WI38 (cell line): ENCODE data around the gene FUOM.
"Not testable (repeated sequence)": the region's sequence is repeated elsewhere in the genome, so short reads cannot be mapped to it uniquely, and the experiment has no call there.

Source experiments
- H3K4me3 ChIP-seq: 2 replicates; pipeline ENCODE4 v1.5.1; 2011; ENCODE audit warnings: low read depth, mild to moderate bottlenecking, control low read depth, low read length
- TF ChIP-seq, protein P1 (sequence below): IDR thresholded peaks from 2 replicates; pipeline ENCODE4 v1.5.1; 2012; ENCODE audit warnings: low read depth, mild to moderate bottlenecking, control low read depth, low read length

FUOM gene

DNA sequence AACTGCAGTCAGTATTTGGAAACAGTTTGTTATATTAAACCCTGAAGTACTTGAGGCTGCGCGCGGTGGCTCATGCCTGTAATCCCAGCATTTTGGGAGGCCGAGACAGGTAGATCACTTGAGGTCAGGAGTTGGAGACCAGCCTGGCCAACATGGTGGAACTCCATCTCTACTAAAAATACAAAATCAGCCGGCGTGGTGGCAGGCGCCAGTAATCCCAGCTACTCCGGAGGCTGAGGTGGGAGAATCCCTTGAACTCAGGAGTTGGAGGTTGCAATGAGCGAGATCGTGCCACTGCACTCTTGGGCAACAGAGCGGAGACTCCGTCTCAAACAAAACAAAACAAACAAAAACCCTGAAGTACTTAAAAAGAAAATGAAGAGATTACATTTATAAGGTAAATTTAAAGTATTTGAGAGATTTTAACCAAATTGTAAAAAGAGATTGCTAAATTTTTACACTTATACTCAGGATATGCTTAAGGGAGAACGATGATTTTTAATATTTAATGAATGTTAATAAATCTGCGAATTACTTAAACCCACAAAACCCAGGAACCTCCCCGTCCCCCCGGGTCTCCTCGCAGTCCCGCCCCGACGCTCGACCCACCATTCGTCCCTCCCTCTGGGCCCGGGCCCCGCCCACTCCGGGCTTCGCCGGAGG lies 35.7 kb upstream of the FUOM start:
- TF ChIP-seq, protein P1, sequence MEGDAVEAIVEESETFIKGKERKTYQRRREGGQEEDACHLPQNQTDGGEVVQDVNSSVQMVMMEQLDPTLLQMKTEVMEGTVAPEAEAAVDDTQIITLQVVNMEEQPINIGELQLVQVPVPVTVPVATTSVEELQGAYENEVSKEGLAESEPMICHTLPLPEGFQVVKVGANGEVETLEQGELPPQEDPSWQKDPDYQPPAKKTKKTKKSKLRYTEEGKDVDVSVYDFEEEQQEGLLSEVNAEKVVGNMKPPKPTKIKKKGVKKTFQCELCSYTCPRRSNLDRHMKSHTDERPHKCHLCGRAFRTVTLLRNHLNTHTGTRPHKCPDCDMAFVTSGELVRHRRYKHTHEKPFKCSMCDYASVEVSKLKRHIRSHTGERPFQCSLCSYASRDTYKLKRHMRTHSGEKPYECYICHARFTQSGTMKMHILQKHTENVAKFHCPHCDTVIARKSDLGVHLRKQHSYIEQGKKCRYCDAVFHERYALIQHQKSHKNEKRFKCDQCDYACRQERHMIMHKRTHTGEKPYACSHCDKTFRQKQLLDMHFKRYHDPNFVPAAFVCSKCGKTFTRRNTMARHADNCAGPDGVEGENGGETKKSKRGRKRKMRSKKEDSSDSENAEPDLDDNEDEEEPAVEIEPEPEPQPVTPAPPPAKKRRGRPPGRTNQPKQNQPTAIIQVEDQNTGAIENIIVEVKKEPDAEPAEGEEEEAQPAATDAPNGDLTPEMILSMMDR, result no peak
- peak overlapping the region; percentile 95 for H3K4me3 ChIP-seq

DNA sequence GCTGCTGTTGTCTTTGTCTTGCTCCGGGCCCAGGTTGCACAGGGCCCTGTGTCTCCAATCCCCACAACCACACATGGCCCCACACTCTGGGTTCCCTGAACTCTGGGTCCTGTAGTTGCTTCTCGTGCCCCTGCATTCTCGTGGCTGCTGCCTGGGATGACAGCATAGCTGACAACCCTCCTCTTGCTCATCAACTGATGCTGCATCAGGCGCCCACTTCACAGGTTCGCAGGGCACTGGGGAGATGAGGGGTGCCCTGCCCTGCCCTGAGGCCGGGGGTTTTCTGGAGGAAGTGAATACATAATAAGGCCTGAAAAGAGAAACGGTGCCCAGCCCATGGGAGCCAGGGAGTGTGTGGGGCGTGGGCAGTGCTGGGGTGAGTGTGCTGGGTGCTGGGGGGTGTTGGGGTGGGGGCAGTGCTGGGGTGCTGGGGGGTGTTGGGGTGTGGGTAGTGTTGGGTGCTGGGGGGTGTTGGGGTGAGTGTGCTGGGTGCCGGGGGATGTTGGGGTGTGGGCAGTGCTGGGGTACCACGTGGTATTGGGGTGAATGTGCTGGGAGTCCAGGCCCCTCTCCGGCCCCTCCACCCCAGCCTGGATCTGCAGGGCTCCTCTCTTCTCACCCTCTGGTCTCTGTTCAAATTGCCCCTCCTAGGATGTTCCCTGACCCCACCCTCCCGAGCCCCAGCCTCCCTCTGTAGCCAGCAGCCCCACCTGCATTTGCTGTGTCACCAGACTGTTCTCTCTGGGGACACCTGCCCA lies 34.1 kb upstream of the FUOM start:
- TF ChIP-seq, protein P1, result no peak
- no peak overlapping the region for H3K4me3 ChIP-seq

DNA sequence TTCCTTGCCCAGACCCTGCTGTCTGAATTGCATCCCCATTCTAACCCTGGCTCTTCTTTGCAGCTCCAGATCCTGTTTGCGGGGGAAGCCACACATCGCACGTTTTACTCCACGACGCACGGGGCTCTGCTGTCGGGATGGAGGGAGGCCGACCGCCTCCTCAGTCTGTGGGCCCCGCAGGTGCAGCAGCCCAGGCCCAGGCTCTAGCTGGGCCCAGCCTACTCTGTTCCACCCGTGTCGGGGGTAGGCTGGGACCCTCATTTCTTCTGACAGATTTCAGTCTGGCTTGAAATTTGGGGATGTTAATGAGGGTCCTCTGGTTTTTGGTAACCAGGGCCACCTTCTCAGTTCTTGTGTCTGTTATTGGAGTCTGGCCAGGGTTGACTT lies 33.4 kb upstream of the FUOM start:
- TF ChIP-seq, protein P1, result no peak
- no peak overlapping the region for H3K4me3 ChIP-seq

DNA sequence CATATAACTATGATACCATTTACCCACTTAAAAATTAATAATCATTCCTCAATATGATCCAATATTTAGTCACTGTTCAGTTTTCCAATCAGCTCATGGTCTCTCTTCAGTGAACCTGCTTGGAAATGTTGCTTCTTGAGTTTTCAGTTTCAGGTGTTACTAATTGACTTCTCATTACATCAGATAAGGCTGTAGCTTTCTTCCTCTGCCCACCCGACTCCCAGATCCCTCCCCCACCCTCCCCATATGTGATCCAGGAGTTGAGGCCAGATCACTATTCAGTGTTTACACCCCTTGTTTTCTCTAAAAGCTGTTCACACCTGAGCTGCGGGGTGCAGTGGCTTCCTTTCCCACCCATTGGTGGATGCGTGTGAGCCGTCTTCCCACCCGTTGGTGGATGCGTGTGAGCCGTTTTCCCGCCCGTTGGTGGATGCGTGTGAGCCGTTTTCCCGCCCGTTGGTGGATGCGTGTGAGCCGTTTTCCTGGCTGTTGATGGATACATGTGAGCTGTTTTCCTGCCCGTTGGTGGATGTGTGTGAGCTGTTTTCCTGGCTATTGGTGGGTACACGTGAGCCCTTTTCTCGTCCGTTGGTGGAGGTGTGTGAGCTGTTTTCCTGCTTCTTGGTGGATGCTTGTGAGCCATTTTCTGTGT lies 32.9 kb upstream of the FUOM start:
- TF ChIP-seq, protein P1, result no peak
- H3K4me3 ChIP-seq, result no peak overlapping the region

DNA sequence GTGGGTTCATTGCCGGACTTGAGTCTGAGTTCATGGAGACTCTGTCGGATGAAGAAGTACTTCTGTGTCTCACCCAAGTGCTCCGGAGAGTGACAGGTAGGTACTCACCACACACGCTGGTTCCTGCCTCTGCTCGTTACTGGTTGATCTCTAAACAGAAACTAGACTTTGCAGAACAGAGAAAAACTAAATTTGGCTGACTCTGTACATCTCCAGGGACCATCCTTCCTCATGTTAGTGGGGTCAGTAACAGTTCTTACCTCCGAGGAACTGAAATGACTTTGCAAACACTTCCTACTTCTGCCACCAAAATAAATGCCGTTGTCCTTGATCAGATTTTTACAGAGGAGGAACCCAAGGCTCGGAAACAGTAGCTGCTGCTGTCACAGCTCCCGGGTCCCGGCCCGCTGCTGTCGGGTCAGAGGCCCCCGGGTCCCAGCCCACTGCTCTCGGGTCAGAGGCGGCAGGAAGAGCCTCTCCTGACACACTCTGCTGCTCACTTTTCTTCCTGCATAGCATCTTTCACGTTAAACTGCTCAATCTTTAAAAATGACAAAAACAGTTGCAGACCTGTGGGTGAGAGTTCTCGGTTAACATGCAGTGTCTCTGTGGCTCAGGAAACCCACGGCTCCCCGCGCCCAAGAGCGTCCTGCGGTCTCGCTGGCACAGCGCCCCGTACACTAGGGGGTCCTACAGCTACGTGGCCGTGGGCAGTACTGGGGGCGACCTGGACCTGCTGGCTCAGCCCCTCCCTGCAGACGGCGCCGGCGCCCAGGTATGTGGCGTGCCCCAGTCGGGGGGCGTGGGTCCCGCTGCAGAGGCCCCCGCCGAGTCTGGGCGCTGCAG lies 31.4 kb upstream of the FUOM start:
- H3K4me3 ChIP-seq, result no peak overlapping the region
- TF ChIP-seq, protein P1, result no peak

DNA sequence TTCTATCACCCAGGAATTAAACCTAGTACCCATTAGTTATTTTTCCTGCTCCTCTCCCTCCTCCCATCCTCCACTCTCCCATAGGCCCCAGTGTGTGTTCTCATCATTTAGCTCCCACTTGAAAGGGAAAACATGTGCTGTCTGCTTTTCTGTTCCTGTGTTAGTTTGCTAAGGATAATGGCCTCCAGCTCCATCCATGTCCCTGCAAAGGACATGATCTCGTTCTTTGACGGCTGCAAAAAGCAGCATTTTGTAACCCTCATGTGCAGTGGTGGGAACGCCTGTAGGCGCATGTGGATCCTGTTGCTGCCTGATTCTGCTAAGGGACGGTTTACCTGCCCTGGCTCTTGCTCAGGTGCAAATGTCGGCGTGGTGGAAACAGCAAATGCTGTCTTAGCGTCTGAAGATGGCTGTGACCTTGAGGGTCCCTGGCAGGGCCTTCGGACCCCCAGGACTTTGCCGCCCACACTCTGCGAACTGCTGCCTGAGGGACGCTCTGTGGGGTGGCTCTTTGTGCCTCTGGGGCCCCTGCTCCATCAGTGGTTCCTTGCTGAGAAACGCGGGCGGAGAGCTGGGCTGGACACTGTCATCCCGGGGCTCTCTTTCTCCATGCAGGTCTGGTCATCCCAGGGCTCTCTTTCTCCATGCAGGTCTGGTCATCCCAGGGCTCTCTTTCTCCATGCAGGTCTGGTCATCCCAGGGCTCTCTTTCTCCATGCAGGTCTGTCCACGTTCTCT lies 30.6 kb upstream of the FUOM start:
- no peak overlapping the region for H3K4me3 ChIP-seq
- TF ChIP-seq, protein P1, result no peak

DNA sequence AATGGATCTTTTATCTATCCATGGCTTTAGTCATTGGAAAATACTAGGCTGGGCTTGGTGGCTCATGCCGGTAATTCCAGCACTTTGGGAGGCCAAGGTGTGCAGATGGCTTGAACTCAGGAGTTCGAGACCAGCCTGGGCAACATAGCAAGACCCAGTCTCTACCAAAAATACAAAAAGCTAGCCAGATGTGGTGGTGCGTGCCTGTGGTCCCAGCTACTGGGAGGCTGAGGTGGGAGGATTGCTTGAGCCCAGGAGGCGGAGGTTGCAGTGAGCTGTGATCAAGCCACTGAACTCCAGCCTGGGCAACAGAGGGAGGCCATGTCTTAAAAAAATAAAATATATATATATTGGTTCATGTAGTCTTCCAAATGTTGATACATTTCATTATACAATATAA lies 29.1 kb upstream of the FUOM start:
- H3K4me3 ChIP-seq, result not testable (repeated sequence)
